ENCODE data around the gene SMYD4.

Gene SMYD4

DNA sequence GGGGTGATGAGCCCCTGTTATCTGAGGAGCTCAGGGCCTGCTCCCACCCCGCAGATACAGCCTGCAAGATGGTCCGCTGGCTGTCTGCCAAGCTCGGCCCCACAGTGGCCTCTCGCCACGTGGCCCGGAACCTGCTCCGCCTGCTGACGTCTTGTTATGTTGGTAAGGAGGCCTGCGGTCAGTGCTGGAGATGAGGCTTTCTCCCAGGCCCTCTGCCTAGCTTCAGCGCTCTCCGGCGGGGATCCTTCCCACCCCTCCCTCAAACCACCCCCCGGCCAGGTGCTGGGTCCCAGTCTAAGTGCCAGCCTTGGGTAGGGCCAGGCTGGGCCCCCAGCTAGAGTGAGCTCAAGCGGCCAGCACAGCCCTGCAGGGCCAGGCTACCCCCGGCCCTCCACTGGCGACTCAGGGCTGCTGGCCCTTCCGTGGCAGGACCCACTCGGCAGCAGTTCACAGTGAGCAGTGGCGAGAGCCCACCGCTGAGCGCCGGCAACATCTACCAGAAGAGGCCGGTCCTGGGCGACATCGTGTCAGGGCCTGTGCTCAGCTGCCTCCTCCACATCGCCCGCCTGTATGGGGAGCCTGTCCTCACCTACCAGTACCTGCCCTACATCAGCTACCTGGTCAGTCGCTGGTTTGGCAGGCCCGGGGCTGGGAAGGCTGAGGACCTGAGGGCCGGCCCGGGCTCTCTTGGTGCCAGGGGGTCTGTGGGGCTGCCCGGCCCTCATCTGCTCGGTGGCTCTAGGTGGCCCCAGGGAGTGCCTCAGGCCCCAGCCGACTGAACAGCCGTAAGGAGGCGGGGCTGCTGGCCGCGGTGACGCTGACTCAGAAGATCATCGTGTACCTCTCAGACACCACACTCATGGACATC is 99.1 kb downstream of the SMYD4 start:
- no peak for TF ChIP-seq ZNF274 (IDR thresholded peaks at IDR 0.05; ENCODE audit: low read depth, low read length)
- no peak overlapping the region for H3K4me3 ChIP-seq (ENCODE audit: low read length)

DNA sequence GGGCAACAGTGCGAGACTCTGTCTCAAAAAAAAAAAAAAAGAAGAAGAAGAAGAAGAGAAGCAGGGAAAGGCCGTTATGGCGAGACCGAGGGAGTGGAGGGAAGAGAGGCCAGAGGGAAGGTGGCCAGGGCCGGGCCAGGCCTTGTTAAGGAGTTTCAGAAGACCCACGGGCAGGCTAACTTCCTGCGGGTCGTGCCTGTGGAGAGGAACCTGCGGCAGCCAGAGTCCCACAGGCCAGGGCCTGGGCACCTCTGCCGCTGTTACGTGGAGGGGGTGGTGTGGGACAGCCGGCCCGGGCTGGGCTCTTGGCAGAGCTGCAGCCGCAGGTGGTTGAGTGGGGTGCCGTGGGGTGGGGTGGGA is 99.8 kb downstream of the SMYD4 start:
- H3K4me3 ChIP-seq (ENCODE audit: low read length), result no peak overlapping the region
- TF ChIP-seq ZNF274 (IDR thresholded peaks at IDR 0.05; ENCODE audit: low read depth, low read length), result no peak

Measured in GM08714 (cell line).